Keratinocyte (primary cell): ENCODE results near the gene APBB2.

Experiments
- EZH2 ChIP-seq: IDR thresholded peaks from one replicate; pipeline ENCODE4 v1.6.1; 2012; ENCODE audit warnings: inconsistent platforms, mild to moderate bottlenecking, low read length, moderate library complexity
- TF ChIP-seq, protein P1 (sequence below), 3 experiments: IDR thresholded peaks in 1 of 3; conservative IDR thresholded peaks in 1 of 3; optimal IDR thresholded peaks in 1 of 3; 2 replicates in 2 of 3; 3 replicates in 1 of 3; pipeline versions ENCODE3 to v1.5.1; 2011; ENCODE audit warnings: low read length in 3 of 3, mild to moderate bottlenecking in 3 of 3, moderate library complexity in 2 of 3, control low read depth in 1 of 3, inconsistent platforms in 1 of 3; ENCODE audit not compliant: insufficient read depth in 2 of 3; ENCODE audit errors: extremely low read depth in 1 of 3

DNA sequence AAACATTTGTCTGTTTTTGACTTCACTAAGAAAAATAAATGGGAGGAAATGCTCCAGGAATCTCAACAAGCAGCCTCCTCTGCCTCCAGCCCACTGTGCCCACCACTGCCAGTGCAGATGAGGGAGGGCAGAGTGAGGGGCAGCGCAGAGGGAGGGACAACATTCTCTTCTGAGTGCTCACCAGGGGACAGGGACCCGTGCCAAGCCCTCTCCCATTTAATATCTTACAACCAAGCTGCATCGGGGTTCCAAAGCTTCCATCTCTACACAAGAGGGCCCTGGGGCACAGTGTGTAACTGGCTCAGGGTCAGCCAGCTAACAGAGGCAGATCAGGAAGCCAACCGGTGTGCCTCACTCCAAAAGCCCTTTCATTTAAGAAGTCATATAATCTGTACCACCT, 344.2 kb downstream of the APBB2 start:
- no peak for TF ChIP-seq EZH2
- TF ChIP-seq, protein P1, sequence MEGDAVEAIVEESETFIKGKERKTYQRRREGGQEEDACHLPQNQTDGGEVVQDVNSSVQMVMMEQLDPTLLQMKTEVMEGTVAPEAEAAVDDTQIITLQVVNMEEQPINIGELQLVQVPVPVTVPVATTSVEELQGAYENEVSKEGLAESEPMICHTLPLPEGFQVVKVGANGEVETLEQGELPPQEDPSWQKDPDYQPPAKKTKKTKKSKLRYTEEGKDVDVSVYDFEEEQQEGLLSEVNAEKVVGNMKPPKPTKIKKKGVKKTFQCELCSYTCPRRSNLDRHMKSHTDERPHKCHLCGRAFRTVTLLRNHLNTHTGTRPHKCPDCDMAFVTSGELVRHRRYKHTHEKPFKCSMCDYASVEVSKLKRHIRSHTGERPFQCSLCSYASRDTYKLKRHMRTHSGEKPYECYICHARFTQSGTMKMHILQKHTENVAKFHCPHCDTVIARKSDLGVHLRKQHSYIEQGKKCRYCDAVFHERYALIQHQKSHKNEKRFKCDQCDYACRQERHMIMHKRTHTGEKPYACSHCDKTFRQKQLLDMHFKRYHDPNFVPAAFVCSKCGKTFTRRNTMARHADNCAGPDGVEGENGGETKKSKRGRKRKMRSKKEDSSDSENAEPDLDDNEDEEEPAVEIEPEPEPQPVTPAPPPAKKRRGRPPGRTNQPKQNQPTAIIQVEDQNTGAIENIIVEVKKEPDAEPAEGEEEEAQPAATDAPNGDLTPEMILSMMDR (optimal IDR thresholded peaks at IDR 0.05 in 1 of 3, IDR thresholded peaks at IDR 0.05 in 1 of 3, conservative IDR thresholded peaks at IDR 0.05 in 1 of 3; ENCODE audit: extremely low read depth in 1 of 3, insufficient read depth in 2 of 3, low read length in 3 of 3): no peak
